Measurements from ENCODE around the gene TJP2.
"Not testable (repeated sequence)": the region's sequence is repeated elsewhere in the genome, so short reads cannot be mapped to it uniquely, and the experiment has no call there.

The TJP2 gene

DNA sequence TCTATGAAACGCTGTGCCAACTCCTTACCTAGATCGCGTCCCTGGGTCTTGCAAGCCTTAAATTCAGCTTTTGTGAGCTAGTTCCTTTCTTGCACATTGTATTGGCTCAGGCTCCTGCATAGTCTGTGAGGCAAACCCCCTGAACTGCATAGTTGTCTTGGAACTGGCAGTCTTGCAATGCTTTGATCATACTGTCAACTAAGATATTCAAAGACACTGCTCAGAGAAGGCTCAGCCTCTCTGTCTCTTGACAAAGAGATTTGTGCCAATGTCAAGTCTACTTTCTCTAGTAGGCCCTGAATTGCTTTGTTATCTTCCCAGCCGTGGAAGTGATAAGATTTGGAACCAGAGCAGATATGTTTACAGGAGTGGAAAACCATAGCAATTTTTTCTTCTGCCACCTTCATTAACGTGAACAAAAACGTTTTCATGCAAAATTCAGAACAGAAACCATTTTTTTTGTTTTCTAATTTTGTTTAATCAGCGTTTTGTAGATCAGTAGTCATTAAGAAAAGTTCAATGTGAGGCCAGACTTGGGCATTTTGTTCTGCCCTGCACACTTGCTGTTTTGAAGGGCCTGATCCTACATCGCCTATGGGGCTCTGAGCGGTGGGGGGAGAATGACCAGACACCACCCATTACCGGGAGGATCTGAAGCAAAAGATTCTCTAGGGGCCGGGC lies 123.4 kb downstream of the TJP2 start:
- no peak for DNase-seq

DNA sequence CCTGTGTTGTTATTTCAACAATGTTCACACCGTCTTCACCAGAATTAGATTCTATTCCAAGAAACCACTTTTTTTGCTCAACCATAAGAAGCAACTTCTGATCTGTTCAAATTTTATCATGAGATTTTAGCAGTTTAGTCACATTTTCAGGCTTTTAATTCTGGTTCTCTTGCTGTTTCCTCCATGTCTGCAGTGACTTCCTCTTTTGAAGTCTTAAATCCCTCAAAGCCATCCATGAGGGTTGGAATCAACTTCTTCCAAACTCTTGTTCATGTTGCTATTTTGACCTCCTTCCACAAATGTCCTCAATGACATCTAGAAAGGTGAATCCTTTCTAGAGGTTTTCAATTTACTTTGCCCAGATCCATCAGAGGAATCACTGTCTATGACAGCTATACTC lies 125.2 kb downstream of the TJP2 start:
- DNase-seq, result no peak

DNA sequence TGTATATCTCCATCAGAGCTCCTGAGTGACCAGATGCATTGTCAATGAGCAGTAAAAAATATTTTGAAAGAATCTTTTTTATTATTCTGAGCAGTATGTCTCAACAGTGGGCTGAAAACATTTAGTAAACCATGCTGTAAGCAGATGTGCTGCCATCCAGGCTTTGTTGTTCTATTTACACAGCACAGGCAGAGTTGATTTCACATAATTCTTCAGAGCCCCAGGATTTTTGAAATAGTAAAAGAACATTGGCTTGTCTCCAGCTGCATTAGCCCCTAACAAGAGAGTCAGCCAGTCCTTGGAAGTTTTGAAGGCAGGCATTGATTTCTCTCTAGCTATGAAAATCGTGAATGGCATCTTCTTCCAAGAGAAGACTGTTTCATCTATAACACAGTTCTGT lies 125.7 kb downstream of the TJP2 start:
- no peak for DNase-seq

DNA sequence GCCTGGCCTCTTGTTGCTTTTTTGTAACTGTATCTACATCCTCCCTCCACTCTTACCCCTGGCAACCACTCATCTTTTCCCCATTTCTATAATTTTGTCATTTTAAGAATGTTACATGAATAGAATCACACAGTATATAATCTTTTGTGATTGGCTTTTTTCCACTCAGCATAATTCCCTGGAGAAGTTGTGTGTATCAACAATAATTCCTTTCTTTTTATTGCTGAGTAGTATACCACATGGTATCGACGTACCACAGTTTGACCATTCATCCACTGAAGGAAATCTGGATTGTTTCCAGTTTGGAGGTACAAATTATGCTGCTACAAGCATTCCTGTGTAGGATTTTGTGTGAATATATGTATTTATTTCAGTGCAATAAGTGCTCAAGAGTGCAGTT lies 129.3 kb downstream of the TJP2 start:
- no peak for DNase-seq

DNA sequence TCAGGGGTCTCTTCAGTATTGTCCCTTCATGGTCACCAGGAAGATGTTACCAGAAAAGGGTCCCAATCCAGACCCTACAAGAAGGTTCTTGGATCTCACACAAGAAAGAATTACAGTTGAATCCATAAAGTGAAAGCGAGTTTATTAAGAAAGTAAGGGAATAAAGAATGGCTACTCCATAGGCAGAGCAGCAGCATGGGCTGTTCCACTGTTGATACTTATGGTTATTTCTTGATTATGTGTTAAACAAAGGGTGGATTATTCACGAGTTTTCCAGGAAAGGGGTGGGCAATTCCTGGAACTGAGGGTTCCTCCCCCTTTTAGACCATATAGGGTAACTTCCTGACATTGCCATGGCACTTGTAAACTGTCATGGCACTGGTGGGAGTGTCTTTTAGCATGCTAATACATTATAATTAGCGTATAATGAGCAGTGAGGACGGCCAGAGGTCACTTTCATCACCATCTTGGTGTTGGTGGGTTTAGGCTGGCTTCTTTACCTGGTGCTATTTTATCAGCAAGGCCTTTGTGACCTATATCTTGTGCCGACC lies 132.9 kb downstream of the TJP2 start:
- DNase-seq, result not testable (repeated sequence)

DNA sequence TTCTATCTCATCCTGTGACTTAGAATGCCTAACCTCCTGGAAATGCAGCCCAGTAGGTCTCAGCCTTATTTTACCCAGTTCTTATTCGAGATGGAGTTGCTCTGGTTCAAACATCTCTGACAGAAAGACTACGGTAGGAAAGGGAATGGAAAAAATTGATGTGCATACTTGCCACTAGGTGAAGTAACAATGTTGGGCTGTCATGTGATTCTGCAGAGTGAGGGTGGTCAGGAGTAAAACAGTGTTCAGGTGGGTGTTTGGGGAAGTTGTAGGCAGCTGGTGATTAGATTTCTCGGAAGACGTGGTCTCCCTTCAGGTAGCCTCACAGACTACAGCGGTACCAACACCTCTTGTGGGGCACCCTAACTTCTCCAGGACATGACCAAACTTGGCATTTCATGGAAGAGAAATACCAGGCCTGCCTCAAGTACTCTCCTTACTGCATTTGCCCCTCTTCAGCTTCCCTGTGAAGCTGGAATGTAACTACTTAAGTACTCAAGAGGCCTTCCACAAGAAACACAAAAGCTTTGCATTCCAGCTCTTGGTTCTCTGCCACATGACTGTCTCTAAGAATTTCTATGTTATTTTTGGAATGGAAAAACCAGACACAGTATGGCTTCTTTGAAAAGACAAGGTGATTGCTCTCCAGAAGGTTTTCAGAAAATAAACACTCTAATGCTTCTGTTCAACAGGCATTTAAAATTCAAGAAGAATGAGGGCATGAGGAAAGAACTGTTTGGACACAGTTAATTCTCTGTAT lies 133.5 kb downstream of the TJP2 start:
- DNase-seq, result no peak

DNA sequence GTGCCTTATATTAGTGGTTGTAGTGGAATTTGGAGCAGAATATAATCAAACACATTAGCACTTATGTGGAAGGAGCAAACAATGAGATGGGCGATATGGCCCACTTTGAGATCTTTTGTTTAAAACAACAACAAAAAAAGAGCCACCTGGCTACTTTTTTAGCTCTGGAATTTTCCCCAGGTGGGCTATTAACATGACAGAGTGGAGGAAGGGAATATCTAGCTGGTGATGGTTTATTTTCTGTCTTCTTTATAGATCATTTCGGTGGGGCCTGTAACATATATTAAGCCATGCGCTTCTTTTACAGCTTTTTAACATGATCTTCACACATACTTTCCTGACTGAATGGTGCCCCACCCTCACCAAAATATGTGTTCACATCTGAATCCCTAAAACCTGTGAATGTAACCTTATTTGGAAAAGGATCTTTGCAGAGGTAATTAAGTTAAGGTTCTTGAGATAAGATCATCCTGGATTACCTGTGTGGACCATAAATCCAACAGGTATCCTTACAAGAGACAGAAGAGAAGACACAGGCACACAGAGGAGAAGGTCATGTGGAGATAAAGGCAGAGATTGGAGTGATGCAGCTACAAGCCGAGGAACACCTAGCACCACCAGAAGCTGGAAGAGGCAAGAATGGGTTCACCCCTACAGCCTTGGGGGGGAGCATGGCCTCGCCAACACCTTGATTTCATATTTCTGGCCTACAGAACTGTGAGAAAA lies 134.3 kb downstream of the TJP2 start:
- DNase-seq, result no peak

DNA sequence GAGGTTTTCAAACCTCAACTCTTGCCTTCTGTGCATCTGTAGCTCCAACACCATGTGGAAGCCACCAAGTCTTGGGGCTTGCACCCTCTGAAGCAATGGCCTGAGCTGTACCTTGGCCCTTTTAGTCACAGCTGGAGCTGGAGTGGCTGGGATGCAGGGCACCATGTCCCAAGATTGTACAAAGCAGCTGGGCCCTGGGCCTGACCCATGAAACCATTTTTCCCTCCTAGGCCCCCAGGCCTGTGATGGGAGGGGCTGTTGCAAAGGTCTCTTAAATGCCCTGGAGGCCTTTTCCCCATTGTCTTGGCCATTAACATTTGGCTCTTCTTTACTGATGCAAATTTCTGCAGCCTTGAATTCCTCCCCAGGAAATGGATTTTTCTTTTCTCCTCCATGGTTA lies 139.1 kb downstream of the TJP2 start:
- no peak for DNase-seq

DNA sequence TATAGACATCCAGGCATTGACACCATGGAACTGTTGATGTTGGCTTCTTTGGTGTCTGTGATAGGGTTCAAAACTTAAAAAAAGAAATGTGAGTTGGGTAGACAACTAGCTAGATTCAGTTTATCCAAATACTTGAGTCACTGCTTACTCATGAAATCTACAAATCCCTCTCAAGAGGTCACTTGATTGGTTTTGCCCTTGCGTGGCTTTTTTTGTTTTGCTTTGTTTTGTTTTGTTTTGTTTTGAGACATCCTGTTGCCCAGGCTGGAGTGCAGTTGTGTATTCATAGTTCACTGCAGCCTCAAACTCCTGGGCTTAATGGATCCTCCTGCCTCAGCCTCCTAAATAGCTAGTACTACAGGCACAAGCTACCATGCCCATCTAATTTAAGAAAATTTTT lies 140.5 kb downstream of the TJP2 start:
- DNase-seq, result no peak

DNA sequence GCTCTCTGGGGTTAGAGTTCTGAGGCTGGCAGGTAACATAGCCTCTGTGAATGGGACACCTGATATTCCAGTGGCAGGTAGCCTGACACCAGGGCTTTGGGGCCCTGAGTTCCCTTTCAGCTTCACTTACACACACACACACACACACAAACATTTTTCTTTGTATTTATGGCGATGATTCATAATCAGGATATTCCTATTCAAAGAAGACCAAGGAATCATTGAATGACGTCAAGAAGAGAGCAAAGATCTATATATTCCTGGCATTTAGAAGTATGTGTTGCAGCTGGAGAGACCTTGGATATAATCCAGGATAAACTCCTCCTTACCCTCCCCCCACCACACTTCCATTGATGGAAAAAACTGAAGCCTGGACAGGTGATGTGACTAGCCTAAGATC lies 143.0 kb downstream of the TJP2 start:
- DNase-seq, result no peak

DNA sequence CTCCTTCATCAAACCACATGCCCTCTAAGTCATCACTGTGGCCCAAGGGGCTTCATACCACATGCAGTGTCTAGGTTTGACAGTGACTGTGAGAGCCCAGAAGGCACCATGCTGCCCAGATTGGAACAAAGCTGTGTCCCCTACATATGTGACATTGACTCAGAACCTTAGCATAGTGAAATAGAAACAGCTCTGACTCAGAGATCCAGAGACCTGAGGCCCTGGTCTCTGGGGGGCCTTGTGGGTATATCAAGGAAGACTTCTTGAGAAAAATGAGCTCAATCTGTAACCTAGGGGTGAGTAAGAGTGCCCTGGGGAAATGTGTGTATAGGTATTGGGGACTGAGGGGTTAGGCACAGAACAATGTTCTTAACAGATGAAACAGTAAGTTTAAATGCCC lies 143.8 kb downstream of the TJP2 start:
- DNase-seq, result no peak

DNA sequence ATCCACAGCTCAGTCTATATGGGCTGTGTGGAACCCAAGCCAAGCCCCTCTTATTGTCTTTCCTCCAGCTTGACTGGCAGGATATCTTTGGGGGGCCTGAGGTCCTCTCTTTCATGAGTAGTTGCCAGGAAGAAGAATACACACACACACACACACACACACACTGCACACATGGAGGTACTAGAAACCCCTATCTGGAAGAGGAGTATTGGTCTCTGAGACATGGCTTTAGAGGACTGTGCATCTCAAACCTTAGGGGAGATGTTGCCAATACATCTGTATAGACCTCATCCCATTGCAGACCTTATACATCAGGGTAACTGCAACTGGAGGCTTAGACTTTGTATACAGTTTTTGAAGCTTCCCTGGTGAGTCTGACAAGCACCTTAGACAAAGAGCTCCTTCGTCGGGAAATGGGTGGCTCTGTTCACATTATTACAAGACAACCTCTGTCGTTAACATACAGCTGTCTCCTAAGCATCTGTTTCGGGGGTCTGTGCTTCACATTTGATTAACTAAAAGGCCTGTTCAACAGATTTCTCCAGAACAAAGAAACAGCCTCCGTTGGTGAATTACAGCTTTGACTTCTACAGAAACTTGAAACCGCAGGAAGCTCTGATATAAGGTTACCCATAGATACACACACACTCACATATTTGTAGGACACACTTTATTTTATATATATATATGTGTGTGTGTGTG lies 145.4 kb downstream of the TJP2 start:
- no peak for DNase-seq

DNA sequence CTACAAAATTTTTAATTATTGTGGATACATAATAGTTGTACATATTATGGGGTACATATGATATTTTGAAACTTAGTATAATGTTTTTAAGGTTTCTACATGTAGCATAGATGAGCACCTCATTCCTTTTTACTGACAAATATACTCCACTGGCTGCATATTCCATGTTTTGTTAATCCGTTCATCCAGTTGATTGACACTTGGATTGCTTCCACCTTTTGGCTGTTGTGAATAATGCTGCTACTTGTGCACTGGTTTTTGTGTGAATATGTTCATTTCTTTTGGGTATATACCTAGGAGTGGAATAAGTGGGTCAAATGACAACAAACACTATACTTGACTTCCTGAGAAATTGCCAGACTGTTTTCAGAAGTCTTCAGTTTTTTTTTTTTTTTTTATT lies 148.2 kb downstream of the TJP2 start:
- no peak for DNase-seq

DNA sequence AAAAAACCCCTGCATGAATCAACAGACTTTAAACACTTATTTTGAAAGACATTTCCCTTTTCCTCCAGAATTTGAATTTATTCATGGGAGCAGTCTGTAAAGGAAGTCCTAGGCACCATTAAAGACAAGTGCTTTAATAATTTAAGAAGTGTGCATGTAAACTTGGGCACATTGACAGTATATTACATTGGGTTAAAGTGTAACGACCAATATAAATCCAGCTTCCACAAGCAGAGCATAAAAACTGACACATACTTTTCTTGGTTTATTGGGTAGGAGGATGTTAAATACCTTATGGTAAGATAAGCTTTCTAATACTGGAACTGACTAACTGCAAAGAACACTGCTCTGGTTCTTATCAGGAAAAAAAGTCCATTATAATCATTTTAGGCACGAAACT lies 149.8 kb downstream of the TJP2 start:
- DNase-seq, result no peak

Data from activated gamma-delta T cell treated with Interleukin-2 at 50 U/mL for 16 hours (primary cell).